A549 (cell line): ENCODE results near the gene NKTR. TPM values are rescaled to one million over a fixed set of nuclear protein-coding genes. Genes with fewer than 3 reads are reported as not detected.

Experiments
- ATAC-seq, 2 experiments: fragments of 200-7000 bp in 1 of 2; fragments of >200 bp in 1 of 2; cut with Nextera tagmentation in 1 of 2; cut with Tn5 transposase in 1 of 2; 3 replicates each; pipeline versions ENCODE4 v1.8.0 to v1.9.1; 2018 to 2020; ENCODE audit warnings: mild to moderate bottlenecking in 1 of 2, moderate library complexity in 1 of 2
- CTCF ChIA-PET: fragments of 300-600 bp; sonication (Branson Sonifier 250); formaldehyde crosslinking; extraction: SDS; loops from one replicate; lab custom pipeline; 2021; ENCODE audit warnings: antibody characterized with exemption, inconsistent platforms; lab: Yijun Ruan, JAX
- POLR2A ChIA-PET: fragments of 350-600 bp; formaldehyde crosslinking; extraction: SDS; loops from one replicate; lab custom pipeline; 2021; ENCODE audit warnings: antibody characterized with exemption, inconsistent platforms; lab: Yijun Ruan, JAX
- DNase-seq, 2 experiments: peaks; one replicate each; pipeline versions ENCODE4 v3.0.0 to v3.0.0-alpha.2; 2011 to 2016; ENCODE audit warnings: low read depth in 1 of 2, low spot score in 1 of 2
- FAIRE-seq: peaks from 2 replicates; lab custom pipeline; 2011; peaks lifted over from hg19 to GRCh38; lab: Jason Lieb, UNC
- H3K27ac ChIP-seq, 2 experiments: fragments of >200 bp; sonication (Bioruptor Twin); formaldehyde crosslinking; 3 replicates each; pipeline ENCODE4 v1.5.1; 2016 to 2017
- H3K4me1 ChIP-seq: fragments of >200 bp; sonication (Bioruptor Twin); formaldehyde crosslinking; 3 replicates; pipeline ENCODE4 v1.6.1; 2016
- H3K4me2 ChIP-seq: fragments of >200 bp; sonication (Bioruptor Twin); formaldehyde crosslinking; 3 replicates; pipeline ENCODE4 v1.6.1; 2016
- H3K4me3 ChIP-seq: fragments of >200 bp; sonication (Bioruptor Twin); formaldehyde crosslinking; 3 replicates; pipeline ENCODE4 v1.5.1; 2016
- H3K9me3 ChIP-seq: fragments of >200 bp; sonication (Bioruptor Twin); formaldehyde crosslinking; 3 replicates; pipeline ENCODE4 v1.6.1; 2016
- ATOH8 ChIP-seq: fragments of 250-450 bp; sonication (Bioruptor Pico); IDR thresholded peaks from 2 replicates; pipeline ENCODE4 v1.5.0; 2020; ENCODE audit warnings: low read depth, mild to moderate bottlenecking, moderate library complexity
- BHLHE40 ChIP-seq: IDR thresholded peaks from 2 replicates; pipeline ENCODE4 v1.6.1; 2012; ENCODE audit warnings: low read depth, low read length, inconsistent platforms
- CBX8 ChIP-seq: fragments of 200-600 bp; sonication (generic); IDR thresholded peaks from 2 replicates; pipeline ENCODE4 v1.6.1; 2016
- CHD4 ChIP-seq: fragments of 200-600 bp; sonication (generic); IDR thresholded peaks from 2 replicates; pipeline ENCODE4 v1.6.1; 2016; ENCODE audit warnings: antibody characterized with exemption, mild to moderate bottlenecking, borderline replicate concordance
- EHMT2 ChIP-seq: fragments of 200-600 bp; sonication (generic); IDR thresholded peaks from 2 replicates; pipeline ENCODE4 v1.6.1; 2016; ENCODE audit warnings: antibody characterized with exemption, low read depth, mild to moderate bottlenecking, moderate library complexity
- GATA3 ChIP-seq: IDR thresholded peaks from 2 replicates; pipeline ENCODE4 v1.6.1; 2012; ENCODE audit warnings: borderline replicate concordance
- HES2 ChIP-seq: fragments of >200 bp; sonication (Bioruptor Twin); formaldehyde crosslinking; IDR thresholded peaks from 2 replicates; pipeline ENCODE4 v1.6.1; 2016
- HEYL ChIP-seq: fragments of 250-450 bp; sonication (Bioruptor Pico); IDR thresholded peaks from 2 replicates; pipeline ENCODE4 v1.8.0; 2021; ENCODE audit warnings: mild to moderate bottlenecking, moderate library complexity
- JUN ChIP-seq, 2 experiments: fragments of >200 bp; sonication (Bioruptor Twin); formaldehyde crosslinking; IDR thresholded peaks; 2 replicates in 1 of 2; 3 replicates in 1 of 2; pipeline ENCODE4 v1.6.1; 2016 to 2017
- JUNB ChIP-seq: fragments of >200 bp; sonication (Bioruptor Twin); formaldehyde crosslinking; IDR thresholded peaks from 2 replicates; pipeline ENCODE4 v1.6.1; 2016
- MAFK ChIP-seq: fragments of 450-650 bp; IDR thresholded peaks from 2 replicates; pipeline ENCODE4 v1.6.1; 2014; ENCODE audit not compliant: partially characterized antibody
- PBX3 ChIP-seq: IDR thresholded peaks from 2 replicates; pipeline ENCODE4 v1.6.1; 2012
- RCOR1 ChIP-seq: fragments of 150-350 bp; IDR thresholded peaks from 2 replicates; pipeline ENCODE4 v1.6.1; 2014; ENCODE audit warnings: antibody characterized with exemption, low read length, low read depth
- REST ChIP-seq: fragments of 200-600 bp; sonication (generic); IDR thresholded peaks from 2 replicates; pipeline ENCODE4 v1.6.1; 2016; ENCODE audit warnings: antibody characterized with exemption, mild to moderate bottlenecking, moderate library complexity
- WGBS: methylation state at CpG from one replicate; pipeline ENCODE4 v1.1.6; 2017; ENCODE audit errors: missing lambda C conversion rate; 5-methylcytosine and 5-hydroxymethylcytosine counted together
- polyA plus RNA-seq, 4 experiments: library from polyadenylated mRNA; depleted of rRNA in 3 of 4; stranded (reverse); fragments of >200 nt; fragmentation: RNase III in 1 of 4; extraction: RNeasy Plus Mini Kit Qiagen cat#74134 plus additional on column Dnase treatment in 1 of 4; gene quantifications; 2 replicates in 3 of 4; 3 replicates in 1 of 4; pipeline ENCODE4 v1.2.3, GENCODE V29; 2011 to 2017

The NKTR gene
- polyA plus RNA-seq, 2 of the 4 experiments (the other 2 are of a cell fraction): 16.2 to 49.3 TPM

GRCh38 chr3:42667096-42667522 lies 66.6 kb downstream of the NKTR start:
- POLR2A ChIA-PET: no interaction called here
- CTCF ChIA-PET: no interaction called here
- no peak overlapping the region for H3K27ac ChIP-seq
- DNase-seq: no peak
- H3K4me3 ChIP-seq: no peak overlapping the region
- H3K4me2 ChIP-seq: no peak overlapping the region
- H3K4me1 ChIP-seq: no peaks in the 10 kb centered on the region
- no peaks in the 10 kb centered on the region for H3K9me3 ChIP-seq
- ATAC-seq: peak in 1 of 2 experiments; percentile 7; a peak in 1 of 6 replicates
- 62% methylated on average over 5 of the region's 7 CpGs for WGBS
- TF ChIP-seq CBX8: no peak
- TF ChIP-seq HES2: no peak
- no peak for FAIRE-seq

- no peak for DNase-seq
- Histone ChIP-seq H3K9me3 (no peaks in the 10 kb centered on the region), H3K4me2 (no peak overlapping the region), H3K4me1 (no peaks in the 10 kb centered on the region), H3K4me3 (no peak overlapping the region)
- WGBS: 34% methylated on average over 3 of the region's 8 CpGs
- POLR2A ChIA-PET: no interaction called here
- TF ChIP-seq JUN (IDR thresholded peaks at IDR 0.05) (peak in 1 of 2 experiments; percentile 26; a peak in 1 of 5 replicates), CBX8 (no peak), ATOH8 (no peak), PBX3 (0 out of 2 replicates have a peak, but pooled peaks have one; percentile 25), BHLHE40 (no peak), HEYL (no peak), MAFK (peak; percentile 24), JUNB (no peak)
- TF ChIP-seq, all 56 proteins: peak for 3
- peak in 1 of 2 experiments; percentile 15; a peak in 2 of 6 replicates for ATAC-seq
- FAIRE-seq: no peak
- H3K27ac ChIP-seq: no peak overlapping the region
- CTCF ChIA-PET: no interaction called here
These were observed 67.3 kb downstream of the NKTR start for GRCh38 chr3:42667523-42668412.

- ChIA-PET POLR2A (no interaction called here), CTCF (no interaction called here)
- no peaks in the 10 kb centered on the region for H3K4me1 ChIP-seq
These were observed 67.9 kb downstream of the NKTR start for GRCh38 chr3:42668413-42668760.

More at GRCh38 chr3:42668413-42668760, 67.9 kb downstream of the NKTR start:
- Histone ChIP-seq H3K4me2 (no peak overlapping the region), H3K4me3 (no peak overlapping the region), H3K27ac (no peak overlapping the region), H3K9me3 (no peaks in the 10 kb centered on the region)
- 63% methylated on average over 2 of the region's 2 CpGs for WGBS
- no peak for TF ChIP-seq EHMT2
- no peak for TF ChIP-seq RCOR1
- no peak for TF ChIP-seq GATA3
- TF ChIP-seq REST: no peak
- TF ChIP-seq CHD4: no peak
- no peak for TF ChIP-seq BHLHE40
- FAIRE-seq: no peak
- DNase-seq: no peak
- ATAC-seq: no peak; a peak in 1 of 6 replicates
